NCI-H526 treated with DMSO at 0.1 percent for 48 hours (cell line): ENCODE data around the gene SPTAN1.

ENCODE experiments used
- DNase-seq: peaks from one replicate; lab custom pipeline; 2025; lab: John Stamatoyannopoulos, UW

Gene SPTAN1

DNA sequence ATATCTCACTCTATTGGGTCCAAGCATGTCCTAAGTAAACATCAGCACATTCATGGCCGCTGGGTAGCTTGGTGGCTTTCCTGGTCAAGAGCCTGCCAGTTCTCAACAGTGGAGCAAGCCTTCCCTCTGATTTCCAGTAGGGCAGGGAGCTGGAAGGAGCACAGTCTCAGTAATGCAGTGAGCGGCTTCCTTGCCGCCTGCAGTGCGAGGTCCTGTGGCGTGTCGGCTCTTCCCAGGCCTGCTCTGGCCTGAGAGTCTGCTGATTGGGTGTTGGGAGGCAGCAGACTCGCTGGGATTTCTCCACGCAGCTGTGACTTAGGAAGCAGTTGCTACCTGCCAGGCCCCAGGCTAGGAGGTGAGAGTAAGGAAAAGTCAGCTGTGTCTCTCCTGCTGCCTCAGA, 51.3 kb downstream of the SPTAN1 start:
- no peak for DNase-seq

DNA sequence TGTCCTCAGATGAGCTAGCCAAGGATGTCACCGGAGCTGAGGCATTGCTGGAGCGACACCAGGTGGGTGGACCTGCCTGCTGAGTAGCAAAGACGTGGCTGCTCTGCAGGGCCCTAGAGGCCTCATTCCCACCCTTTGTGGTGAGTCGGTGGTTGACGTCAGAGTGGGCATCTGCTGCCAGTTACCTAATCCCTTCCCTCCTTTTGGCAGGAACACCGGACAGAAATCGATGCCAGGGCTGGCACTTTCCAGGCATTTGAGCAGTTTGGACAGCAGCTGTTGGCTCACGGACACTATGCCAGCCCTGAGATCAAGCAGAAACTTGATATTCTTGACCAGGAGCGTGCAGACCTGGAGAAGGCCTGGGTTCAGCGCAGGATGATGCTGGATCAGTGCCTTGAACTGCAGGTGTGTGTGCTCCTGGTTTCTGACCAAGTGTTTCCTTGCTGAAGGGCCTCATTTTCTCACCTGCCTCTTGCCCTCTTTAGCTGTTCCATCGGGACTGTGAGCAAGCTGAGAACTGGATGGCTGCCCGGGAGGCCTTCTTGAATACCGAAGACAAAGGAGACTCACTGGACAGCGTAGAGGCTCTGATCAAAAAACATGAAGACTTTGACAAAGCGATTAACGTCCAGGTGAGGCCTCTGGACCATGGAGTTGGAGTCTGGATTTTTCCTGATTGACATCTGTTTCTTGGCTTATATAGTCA, 55.4 kb downstream of the SPTAN1 start:
- no peak for DNase-seq

DNA sequence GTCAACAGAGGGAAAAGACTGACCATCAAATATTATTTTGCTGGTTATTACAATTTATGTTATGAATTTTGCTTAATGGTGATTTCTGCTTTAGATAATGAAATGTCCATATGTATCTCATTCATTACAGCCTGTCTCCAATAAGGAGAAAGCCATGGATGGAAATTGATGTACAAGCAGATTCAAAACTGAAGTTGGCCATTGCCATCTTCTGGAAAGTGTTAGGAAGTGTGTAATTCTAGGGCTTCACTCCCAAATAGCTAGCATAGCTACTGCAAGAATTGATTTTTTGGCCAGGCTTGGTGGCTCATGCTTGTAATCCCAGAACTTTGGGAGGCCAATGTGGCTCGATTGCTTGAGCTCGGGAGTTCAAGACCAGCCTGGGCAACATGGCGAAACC, 58.5 kb downstream of the SPTAN1 start:
- DNase-seq: no peak

DNA sequence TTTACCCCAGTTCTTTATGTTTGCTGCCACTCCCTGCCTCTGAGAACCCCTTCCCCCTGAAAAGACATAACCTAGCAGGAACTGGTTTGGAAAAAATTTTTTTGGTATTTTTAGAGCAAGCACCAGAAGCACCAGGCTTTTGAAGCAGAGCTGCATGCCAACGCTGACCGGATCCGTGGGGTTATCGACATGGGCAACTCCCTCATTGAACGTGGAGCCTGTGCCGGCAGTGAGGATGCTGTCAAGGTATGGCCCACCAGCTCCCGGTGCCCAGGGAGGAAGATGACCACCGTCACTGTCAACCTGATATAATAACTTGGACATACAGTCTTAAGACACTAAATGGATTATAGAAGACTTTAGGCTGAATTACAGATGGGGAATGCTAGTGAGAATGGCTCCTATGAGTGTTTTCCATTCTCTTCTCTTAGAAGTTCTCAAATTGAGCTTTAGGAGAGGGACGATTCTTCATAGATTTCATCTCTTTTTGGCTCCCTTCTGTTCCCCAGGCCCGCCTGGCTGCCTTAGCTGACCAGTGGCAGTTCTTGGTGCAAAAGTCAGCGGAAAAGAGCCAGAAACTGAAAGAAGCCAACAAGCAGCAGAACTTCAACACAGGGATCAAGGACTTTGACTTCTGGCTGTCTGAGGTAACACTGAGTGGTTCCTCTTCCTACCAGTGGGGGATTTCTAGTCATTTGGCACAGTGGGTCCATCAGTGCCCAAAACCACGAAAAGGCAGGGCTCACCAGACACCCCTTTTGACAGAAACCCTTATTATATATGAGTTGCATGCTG, 59.4 kb downstream of the SPTAN1 start:
- DNase-seq: no peak

DNA sequence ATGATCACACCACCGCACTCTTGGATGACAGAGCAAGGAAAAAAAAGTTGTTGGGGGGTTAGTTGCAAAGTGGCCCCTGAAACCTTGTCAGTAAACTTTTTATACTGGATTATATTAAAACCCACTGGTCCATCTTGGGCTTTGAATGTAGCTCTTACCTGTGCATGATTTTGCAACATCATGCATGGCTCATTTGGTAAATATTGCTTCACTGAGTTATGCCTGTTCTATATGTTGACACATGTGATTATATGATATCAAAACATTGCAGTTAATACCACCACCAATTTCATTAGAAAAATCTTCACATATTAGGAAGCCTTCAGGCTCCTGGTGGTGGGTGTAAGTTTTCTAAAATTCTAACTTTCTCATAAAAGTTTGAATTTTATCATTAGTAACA, 62.3 kb downstream of the SPTAN1 start:
- DNase-seq: no peak

DNA sequence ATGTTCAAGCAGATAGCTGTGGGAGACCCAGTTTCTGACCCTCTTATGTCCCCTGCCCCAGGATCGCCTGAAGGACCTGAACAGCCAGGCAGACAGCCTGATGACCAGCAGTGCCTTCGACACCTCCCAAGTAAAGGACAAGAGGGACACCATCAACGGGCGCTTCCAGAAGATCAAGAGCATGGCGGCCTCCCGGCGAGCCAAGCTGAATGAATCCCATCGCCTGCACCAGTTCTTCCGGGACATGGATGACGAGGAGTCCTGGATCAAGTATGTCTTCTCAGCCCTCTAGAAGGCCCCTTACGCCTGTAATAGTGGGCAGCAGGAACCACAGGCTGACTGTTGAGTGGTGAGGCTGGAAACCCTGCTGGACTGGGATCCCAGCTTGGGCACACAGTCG, 63.2 kb downstream of the SPTAN1 start:
- DNase-seq: no peak

DNA sequence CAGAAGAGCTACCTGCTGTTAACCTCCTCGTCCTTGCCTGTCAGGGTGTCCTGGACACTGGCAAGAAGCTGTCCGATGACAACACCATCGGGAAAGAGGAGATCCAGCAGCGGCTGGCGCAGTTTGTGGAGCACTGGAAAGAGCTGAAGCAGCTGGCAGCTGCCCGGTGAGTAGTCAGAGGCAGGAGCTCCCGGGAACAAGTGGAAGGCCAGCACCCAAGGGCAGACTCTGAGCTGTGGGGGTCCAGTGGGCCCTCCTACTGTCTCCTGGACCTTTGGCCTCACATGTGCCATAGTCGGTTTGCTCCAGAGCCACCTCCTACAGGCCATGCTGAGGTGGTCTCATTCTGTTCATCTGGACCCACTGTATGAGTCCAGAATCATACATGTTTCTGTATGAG, 65.6 kb downstream of the SPTAN1 start:
- no peak for DNase-seq

DNA sequence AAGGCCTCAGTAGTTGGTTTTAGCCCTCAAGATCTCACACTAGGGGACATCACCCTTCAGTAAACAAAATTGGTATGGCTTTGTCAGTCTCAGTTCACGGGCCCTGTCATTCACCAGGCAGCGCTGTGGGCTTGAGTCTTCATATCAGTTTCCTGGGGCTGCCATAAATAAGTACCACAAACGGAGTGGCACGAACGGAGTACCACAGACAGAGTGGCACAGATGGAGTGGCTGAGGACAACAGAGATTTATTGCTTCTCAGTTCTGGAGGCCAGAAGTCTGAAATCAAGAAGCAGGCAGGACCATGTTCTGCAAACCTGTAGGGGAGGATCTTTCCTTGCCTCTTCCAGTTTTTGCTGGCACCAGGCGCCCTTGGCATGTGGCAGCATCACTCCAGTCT, 66.7 kb downstream of the SPTAN1 start:
- DNase-seq: no peak

DNA sequence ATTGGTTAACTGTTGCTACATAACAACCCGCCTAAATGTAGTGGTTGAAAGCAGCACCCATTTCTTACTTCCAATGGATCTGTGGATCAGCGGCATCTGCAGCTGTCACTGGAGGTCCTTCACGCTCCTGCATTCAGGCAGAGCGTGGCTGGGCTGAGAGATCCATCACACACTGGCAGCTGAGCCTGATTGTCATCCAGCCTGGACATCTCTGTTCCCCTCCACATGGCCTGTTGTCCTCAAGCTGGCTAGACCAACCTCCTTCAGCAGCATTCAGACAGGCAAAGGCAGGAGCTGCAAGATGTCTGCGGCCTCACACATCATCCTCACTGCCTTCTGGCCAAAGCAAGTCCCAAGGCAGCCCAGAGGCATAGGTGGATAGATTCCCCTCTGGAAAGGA, 67.4 kb downstream of the SPTAN1 start:
- DNase-seq: no peak

DNA sequence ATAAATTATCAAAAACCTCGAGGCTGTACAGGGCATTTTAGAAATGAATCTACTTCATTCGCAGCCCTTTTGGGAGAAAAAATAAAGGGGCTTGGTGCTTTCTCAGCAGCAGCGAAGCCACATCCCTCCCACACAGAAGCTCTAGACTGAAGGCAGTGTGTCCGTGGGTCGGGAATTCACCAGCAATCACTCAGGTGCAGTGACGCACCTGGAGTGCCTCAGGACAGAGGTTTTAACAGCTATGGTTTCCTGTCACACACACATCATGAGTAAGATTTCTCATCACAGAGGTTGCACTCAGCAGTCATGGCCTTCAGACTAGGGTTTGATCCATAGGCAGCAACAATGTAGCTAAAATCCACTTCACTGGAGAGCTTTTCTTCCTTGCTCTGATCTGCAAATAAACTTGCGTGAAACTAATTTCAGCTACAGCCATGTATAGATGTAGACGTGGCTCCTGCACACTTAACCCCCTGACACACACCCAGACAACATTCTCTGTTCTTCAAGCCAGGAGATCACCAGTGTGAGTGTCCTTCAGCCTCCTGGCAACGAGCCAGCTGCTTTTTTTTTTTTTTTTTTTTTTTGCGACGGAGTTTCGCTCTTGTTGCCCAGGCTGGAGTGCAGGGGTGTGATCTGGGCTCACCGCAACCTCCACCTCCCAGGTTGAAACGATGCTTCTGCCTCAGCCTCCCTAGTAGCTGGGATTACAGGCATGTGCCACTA, 69.5 kb downstream of the SPTAN1 start:
- no peak for DNase-seq

DNA sequence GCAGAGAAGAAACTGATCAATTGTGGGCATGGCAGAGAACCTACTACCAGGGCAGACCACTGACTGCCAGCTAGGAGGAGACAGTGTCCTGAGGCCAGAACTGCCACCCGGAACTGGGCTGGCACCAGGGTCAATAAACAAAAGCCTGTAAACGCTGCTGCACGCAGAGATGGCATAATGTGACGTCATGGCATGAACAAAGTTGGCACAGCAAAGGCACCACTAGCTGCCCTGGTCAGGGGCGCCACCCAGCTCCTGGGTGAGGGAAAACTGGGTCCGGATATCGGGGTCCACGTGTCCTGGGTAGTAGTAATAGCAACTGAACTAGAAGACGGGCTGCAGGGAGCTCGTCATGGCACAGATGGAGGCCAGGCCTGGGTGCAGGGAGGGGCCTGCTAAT, 72.2 kb downstream of the SPTAN1 start:
- DNase-seq: no peak

DNA sequence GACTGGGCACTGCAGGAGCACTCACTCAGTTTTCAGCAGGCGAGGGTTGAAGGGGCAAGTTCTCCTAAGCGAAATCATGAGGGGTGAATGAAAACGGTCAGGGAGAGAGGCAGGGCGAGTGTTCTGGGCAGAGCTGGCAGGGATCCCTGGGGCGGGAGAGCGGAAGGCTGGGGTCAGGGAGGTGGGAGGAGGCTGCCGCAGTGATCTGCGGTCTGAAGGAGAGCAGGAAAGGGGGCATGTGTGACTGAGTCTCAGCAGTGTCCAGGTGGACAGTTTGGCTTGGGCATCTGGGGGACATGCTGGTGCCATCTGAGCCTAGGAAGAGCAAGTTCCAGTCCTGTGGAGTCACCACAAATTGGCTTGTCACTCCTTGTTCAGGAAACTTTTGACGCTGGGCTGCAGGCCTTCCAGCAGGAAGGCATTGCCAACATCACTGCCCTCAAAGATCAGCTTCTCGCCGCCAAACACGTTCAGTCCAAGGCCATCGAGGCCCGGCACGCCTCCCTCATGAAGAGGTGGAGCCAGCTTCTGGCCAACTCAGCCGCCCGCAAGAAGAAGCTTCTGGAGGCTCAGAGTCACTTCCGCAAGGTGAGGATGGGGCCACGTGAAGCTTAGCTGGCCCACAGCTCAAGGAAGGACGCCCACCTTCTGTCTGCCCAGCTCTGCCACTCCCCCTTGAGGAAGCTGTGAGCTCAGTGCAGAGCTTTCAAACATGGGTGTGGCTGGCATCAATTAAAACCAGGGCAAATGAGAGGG, 73.2 kb downstream of the SPTAN1 start:
- DNase-seq: no peak

DNA sequence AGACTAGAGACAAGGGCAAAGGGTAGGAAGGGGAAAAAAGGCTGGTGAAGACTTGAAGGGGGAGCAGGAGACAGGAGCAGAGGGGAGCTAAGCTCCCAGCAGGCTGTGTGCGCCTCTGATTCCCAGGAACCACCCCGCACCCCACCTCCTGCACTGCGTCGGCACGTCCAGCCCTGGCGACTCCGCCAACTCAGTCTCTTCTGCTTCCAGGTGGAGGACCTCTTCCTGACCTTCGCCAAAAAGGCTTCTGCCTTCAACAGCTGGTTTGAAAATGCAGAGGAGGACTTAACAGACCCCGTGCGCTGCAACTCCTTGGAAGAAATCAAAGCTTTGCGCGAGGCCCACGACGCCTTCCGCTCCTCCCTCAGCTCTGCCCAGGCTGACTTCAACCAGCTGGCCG, 73.8 kb downstream of the SPTAN1 start:
- no peak for DNase-seq

DNA sequence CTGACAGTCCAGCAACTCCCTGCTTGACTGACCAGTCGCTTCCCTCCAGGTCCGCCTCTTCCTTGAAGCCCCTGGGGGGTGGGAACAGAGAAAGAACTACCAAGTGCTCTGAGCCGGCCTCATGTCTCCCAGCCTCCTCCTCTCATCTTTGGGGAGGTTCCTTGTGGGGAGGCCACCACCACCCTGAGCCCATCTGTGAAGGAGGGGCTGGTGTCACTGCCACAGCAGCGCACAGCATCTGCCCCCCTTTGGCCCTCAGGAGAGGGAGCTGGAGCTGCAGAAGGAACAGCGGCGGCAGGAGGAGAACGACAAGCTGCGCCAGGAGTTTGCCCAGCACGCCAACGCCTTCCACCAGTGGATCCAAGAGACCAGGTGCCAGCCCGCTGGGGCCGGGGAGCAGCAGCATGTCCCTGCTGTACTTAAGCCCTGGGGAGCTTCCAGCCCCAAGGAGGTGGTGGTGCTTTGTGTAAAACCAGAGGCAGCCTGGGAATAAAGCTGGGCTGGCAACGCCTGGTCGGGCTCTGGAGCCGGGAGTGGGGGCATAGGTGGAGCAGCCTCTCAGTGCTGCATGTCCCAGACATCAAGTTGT, 74.8 kb downstream of the SPTAN1 start:
- DNase-seq: no peak

DNA sequence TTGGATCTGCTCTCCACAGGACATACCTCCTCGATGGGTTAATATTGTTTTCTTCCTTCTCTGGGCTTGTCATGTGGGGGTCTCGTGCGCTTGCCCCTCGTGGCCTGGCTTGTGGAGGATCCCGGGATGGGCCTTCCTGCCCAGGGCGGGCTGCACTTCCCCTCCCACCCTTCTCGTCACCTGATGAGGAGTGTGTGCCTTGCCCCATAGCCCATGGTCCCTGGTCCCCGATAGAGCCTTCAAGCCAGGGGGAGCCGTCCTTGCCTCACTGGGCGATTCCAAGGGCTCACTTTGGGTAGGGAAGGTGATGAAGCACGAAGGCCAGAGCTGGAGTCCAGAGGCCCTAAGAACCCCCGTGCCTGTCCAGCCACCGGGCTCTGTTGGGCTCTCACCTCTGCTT, 75.5 kb downstream of the SPTAN1 start:
- DNase-seq: no peak

DNA sequence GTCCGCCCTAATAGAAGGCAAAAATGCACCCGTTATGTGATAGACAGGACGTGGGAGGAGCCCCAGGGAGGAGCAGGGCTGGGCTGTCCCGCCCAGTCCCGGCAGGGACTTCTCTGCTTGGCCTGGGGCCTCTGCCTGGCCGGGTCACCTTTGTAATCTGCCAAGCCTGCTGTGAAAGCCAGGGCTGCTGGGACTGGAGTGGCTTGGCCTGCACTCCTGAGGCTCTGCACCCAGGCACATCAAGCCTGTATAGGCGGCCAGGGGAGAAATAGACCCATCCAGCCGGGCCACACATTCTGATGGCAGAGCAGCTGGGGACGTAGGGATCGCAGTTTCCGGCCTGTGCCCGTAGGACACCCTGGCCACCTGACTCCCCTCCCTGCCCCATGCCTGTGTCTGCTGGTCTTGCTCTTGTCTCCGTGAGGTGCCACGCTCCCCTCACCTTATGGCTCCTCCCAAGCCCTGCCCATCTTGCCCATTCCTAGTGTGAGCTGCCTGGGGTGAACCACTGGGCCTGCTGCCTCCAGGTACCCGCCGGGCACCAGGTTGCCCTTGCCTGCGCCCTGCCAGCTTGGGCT, 76.2 kb downstream of the SPTAN1 start:
- DNase-seq: no peak

DNA sequence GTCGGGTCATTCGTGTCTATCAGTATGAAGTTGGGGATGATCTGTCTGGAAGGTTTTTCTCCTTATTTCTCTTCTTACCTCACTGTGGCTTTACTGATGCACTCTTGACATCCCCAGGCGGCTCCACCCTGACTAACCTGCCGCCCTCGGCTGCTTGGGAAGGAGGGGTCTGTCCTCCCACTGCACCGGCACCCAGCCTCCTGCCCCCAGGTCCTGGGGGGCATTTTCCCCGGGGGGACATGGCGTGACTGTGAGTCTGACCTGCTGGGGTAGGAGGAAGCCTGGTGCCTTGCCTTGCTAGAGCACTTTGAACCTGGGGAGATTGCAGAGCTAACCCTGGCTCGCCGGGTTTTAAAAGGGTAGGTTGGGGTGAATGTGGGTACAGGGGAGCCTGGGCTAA, 76.7 kb downstream of the SPTAN1 start:
- no peak for DNase-seq

DNA sequence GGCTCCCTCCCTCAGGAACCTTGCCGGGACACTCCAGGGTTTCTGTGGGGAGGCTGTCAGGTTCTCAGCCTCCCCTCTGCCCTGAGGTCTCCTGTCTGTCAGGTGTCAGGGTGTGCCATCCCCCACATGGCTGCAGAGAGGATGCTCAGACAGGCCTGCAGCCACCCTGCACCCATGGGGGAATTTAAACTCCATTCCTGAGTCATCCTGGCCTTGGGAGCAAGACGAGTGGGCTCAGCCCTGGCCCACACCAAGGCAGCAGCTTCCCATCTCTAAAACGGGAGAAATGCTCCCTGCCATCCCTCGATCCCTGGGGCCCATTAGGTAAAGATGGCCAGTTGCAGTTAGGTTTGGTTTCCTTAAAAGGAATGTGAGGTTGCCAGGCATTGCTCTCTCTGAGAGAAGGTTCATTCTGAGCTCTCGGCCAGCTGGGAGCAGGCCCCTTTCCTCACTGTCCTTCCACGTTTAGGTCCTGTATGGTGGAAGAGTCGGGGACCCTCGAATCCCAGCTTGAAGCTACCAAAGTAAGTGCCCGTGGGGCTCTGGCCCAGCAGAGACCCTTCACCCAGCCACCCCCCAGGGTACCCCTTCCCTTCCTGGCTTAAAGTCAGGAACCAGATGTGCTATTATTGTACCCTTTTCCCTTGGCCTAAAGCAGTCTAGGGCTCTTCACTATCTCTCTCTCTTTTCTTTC, 77.6 kb downstream of the SPTAN1 start:
- DNase-seq: no peak

DNA sequence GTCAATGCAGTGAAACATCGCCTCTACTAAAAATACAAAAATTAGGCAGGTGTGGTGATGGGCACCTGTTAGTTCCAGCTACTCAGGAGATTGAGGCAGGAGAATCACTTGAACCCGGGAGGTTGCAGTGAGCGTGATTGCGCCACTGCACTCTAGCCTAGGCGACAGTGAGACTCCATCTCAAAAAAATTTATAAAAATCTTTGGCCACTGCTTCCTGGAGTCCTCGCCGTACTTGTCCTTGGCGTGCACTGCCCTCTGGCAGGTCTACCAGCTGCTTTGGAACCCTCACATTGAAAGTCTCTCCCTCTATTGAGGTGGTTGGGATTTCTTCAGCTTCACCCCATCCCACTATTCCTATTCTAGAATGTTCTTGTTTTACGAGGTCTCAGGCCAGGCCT, 79.2 kb downstream of the SPTAN1 start:
- DNase-seq: no peak

DNA sequence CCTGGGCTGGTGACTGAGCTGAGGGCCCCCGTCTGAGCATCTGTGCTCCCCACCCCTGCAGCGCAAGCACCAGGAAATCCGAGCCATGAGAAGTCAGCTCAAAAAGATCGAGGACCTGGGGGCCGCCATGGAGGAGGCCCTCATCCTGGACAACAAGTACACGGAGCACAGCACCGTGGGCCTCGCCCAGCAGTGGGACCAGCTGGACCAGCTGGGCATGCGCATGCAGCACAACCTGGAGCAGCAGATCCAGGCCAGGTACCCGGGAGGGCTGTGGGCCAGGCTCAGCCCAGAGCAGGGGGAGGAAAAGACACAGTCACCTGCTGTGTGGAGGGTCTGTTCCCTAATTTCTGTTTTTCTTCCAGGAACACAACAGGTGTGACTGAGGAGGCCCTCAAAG, 79.7 kb downstream of the SPTAN1 start:
- DNase-seq: no peak

DNA sequence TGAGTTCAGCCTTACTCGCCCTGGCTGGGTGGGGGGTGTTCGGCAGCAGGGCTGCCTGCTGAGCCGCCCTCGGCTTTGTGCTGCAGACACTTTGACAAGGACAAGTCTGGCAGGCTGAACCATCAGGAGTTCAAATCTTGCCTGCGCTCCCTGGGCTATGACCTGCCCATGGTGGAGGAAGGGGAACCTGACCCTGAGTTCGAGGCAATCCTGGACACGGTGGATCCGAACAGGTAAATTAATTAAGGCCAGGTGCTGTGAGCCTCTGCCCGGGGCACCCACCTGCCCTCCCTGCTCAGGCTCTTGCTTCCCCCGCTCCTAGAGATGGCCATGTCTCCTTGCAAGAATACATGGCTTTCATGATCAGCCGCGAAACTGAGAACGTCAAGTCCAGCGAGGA, 80.1 kb downstream of the SPTAN1 start:
- DNase-seq: no peak
